ENCODE measurements around the gene POLR3G.

DNA sequence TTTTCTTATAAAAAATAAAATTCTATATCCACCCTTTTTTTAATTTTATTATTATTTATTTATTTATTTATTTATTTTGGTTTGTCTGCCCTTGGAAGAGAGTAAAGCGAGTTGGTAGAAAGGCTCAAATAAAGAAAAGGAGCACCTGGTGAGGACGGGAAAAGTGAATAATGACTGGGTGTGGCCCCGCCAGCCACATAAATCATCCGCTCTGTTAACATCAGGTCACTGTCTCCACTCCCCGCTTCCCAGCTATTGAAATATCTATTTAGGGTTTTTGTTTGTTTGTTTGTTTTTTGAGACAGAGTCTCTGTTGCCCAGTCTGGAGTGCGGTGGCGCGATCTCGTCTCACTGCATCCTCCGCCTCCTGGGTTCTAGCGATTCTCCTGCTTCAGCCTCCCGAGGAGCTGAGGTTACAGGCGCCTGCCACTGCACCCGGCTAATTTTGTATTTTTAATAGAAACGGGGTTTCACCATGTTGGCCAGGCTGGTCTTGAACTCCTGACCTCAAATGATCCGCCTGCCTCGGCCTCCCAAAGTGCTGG lies 844 bp downstream of the POLR3G start:
- TF ChIP-seq, protein P1, sequence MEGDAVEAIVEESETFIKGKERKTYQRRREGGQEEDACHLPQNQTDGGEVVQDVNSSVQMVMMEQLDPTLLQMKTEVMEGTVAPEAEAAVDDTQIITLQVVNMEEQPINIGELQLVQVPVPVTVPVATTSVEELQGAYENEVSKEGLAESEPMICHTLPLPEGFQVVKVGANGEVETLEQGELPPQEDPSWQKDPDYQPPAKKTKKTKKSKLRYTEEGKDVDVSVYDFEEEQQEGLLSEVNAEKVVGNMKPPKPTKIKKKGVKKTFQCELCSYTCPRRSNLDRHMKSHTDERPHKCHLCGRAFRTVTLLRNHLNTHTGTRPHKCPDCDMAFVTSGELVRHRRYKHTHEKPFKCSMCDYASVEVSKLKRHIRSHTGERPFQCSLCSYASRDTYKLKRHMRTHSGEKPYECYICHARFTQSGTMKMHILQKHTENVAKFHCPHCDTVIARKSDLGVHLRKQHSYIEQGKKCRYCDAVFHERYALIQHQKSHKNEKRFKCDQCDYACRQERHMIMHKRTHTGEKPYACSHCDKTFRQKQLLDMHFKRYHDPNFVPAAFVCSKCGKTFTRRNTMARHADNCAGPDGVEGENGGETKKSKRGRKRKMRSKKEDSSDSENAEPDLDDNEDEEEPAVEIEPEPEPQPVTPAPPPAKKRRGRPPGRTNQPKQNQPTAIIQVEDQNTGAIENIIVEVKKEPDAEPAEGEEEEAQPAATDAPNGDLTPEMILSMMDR (conservative IDR thresholded peaks at IDR 0.05): no peak
- TF ChIP-seq ZFX (IDR thresholded peaks at IDR 0.05): no peak
